ENCODE measurements around the gene CRY2. TPM values are rescaled to one million over a fixed set of nuclear protein-coding genes. Genes with fewer than 3 reads are reported as not detected.

The CRY2 gene
- total and polyA plus RNA-seq, 2 of the 8 experiments (the other 6 are each of a cell fraction or from before 2014, with no cell fraction given) = 8.0 to 9.4 TPM

GRCh38 chr11:45900916-45901617 lies 53.8 kb downstream of the CRY2 start:
- no peak overlapping the region for H2BK120ac ChIP-seq (replicated peaks; ENCODE audit: low read depth, low read length)
- H4K20me1 ChIP-seq (replicated peaks in 1 of 2; ENCODE audit: control insufficient read depth in 1 of 2, insufficient read depth in 2 of 2, low read length in 2 of 2) = peaks cover 10 to 20% of the 10 kb centered on the region in 2 experiments
- H3K23me2 ChIP-seq (ENCODE audit: low read depth, low read length) = peaks cover 8% of the 10 kb centered on the region
- H2BK5ac ChIP-seq (ENCODE audit: low read depth, low read length) = no peak overlapping the region
- H3K18ac ChIP-seq (ENCODE audit: extremely low read depth, low read length) = no peak overlapping the region; the same call in 1 of the 2 replicates
- peak overlapping the region; percentile 74 to 84 for H3K4me2 ChIP-seq (ENCODE audit: insufficient read depth in 1 of 2, low read depth in 2 of 2, low read length in 2 of 2)
- H3K14ac ChIP-seq (ENCODE audit: insufficient read length) = no peak overlapping the region
- H3K79me2 ChIP-seq (ENCODE audit: control insufficient read depth in 1 of 2, insufficient read depth in 2 of 2, low read length in 2 of 2) = no peaks in the 10 kb centered on the region
- H2AFZ ChIP-seq (ENCODE audit: low read length) = no peak overlapping the region
- H2BK20ac ChIP-seq (ENCODE audit: low read length) = no peak overlapping the region
- 44% methylated on average over 7 of the region's 8 CpGs; no CpG with 5 or more reads in 1 of the 2 experiments for WGBS, 2 experiments (ENCODE audit: extremely low coverage in 1 of 2, insufficient coverage in 1 of 2, insufficient read length in 1 of 2, insufficient replicate concordance in 2 of 2, low coverage in 1 of 2, low lambda C conversion rate in 2 of 2, missing lambda C conversion rate in 1 of 2)
- H3K27ac ChIP-seq (ENCODE audit: low read depth, low read length) = no peak overlapping the region
- H4K8ac ChIP-seq (ENCODE audit: extremely low read depth, insufficient read depth, low read length) = no peak overlapping the region
- ChIA-PET POLR2A (ENCODE audit: partially characterized antibody) (interaction anchor here (0.6 to 1.9 kb wide), 10 partner anchors 8 to 97 kb away, joined by 3 to 11 read pairs (median 4); partner anchors contain the start of gene LARGE2), CTCF (ENCODE audit: partially characterized antibody) (interaction anchor here (0.6 to 1.8 kb wide), 5 partner anchors 8 to 617 kb away, joined by 3 to 10 read pairs (median 4); no protein-coding TSS in a partner anchor)
- H3K9ac ChIP-seq (replicated peaks in 1 of 4; ENCODE audit: extremely low read depth in 1 of 4, low read depth in 3 of 4, low read length in 3 of 4) = peak overlapping the region in 1 of 4 experiments; percentile 11; a peak in 2 of 7 replicates
- peaks cover 0 to 5% (median 2%) of the 10 kb centered on the region in 4 experiments; a peak in 1 of 7 replicates for H3K27me3 ChIP-seq (replicated peaks in 1 of 4; ENCODE audit: control insufficient read depth in 3 of 4, extremely low read depth in 1 of 4, insufficient read depth in 3 of 4, low read length in 3 of 4)
- no peak overlapping the region for H2BK12ac ChIP-seq (ENCODE audit: low read depth, low read length)
- no peak for DNase-seq (ENCODE audit: low read depth in 1 of 2, low spot score in 2 of 2)
- H4K91ac ChIP-seq (replicated peaks; ENCODE audit: insufficient read length, low read length) = no peak overlapping the region
- peaks cover 6 to 17% (median 15%) of the 10 kb centered on the region in 4 experiments; a peak in 6 of 8 replicates for H3K36me3 ChIP-seq (ENCODE audit: control insufficient read depth in 2 of 4, insufficient read depth in 4 of 4, low read length in 3 of 4)
- H3K4me3 ChIP-seq (ENCODE audit: extremely low read depth in 1 of 4, insufficient read depth in 2 of 4, low read depth in 3 of 4, low read length in 4 of 4) = peak overlapping the region; percentile 50 to 66 (median 59); a peak in 7 of 8 replicates
- no peak overlapping the region for H3K23ac ChIP-seq (ENCODE audit: insufficient read length)
- H4K5ac ChIP-seq (ENCODE audit: insufficient read length, low read depth, low read length) = no peak overlapping the region
- peaks cover 0 to 26% (median 16%) of the 10 kb centered on the region in 4 experiments; a peak in 5 of 7 replicates for H3K4me1 ChIP-seq (replicated peaks in 1 of 4; ENCODE audit: control insufficient read depth in 3 of 4, insufficient read depth in 4 of 4, low read length in 3 of 4)
- H3K56ac ChIP-seq (replicated peaks; ENCODE audit: insufficient read length, low read depth, low read length) = no peak overlapping the region
- no peak overlapping the region for H3K4ac ChIP-seq (replicated peaks; ENCODE audit: insufficient read length, low read depth, low read length)
- H3K9me3 ChIP-seq (ENCODE audit: insufficient read depth in 2 of 2, low read depth in 1 of 2, low read length in 1 of 2) = no peaks in the 10 kb centered on the region
- no peak overlapping the region for H2AK5ac ChIP-seq (ENCODE audit: low read depth, low read length)
- H3K79me1 ChIP-seq (ENCODE audit: low read depth, low read length) = peaks cover 2% of the 10 kb centered on the region
- no peak for FAIRE-seq
- H2BK15ac ChIP-seq (ENCODE audit: low read length) = no peak overlapping the region
- TF ChIP-seq TAF1 (IDR thresholded peaks at IDR 0.05; ENCODE audit: low read depth, low read length) = no peak
- TF ChIP-seq MAFK (IDR thresholded peaks at IDR 0.05; ENCODE audit: low read depth, low read length) = no peak
- TF ChIP-seq SP2 (IDR thresholded peaks at IDR 0.05; ENCODE audit: low read length) = no peak
- no peak for TF ChIP-seq SP1 (IDR thresholded peaks at IDR 0.05; ENCODE audit: low read depth, low read length)
- TF ChIP-seq SP4 (IDR thresholded peaks at IDR 0.05; ENCODE audit: low read length) = no peak
- TF ChIP-seq CTBP2 (IDR thresholded peaks at IDR 0.05; ENCODE audit: borderline replicate concordance, insufficient read depth, insufficient read length, low read length) = no peak
- no peak for TF ChIP-seq PHF8 (conservative IDR thresholded peaks at IDR 0.05; ENCODE audit: low read depth, low read length)
- no peak for TF ChIP-seq CHD1 (IDR thresholded peaks at IDR 0.05; ENCODE audit: low read depth, low read length)
- TF ChIP-seq CBX5 (IDR thresholded peaks at IDR 0.05; ENCODE audit: low read depth, low read length) = no peak
- TF ChIP-seq JUND (IDR thresholded peaks at IDR 0.05; ENCODE audit: low read length) = no peak
- TF ChIP-seq SAP30 (IDR thresholded peaks at IDR 0.05; ENCODE audit: insufficient read depth, insufficient replicate concordance, low read length) = no peak
- no peak for TF ChIP-seq POLR2A (IDR thresholded peaks at IDR 0.05; ENCODE audit: control extremely low read depth in 1 of 2, low read depth in 2 of 2, low read length in 2 of 2)
- TF ChIP-seq HDAC6 (IDR thresholded peaks at IDR 0.05; ENCODE audit: low read depth, low read length) = no peak

Data from H1 (cell line).